Measurements from ENCODE around the gene FUS. TPM values are rescaled to one million over a fixed set of nuclear protein-coding genes. Genes with fewer than 3 reads are reported as not detected.
"Not testable (repeated sequence)": the region's sequence is repeated elsewhere in the genome, so short reads cannot be mapped to it uniquely, and the experiment has no call there.

Gene FUS
- total RNA-seq, 6 experiments from 2014 or later, result 18.7 to 69.7 (median 40.4) TPM

DNA sequence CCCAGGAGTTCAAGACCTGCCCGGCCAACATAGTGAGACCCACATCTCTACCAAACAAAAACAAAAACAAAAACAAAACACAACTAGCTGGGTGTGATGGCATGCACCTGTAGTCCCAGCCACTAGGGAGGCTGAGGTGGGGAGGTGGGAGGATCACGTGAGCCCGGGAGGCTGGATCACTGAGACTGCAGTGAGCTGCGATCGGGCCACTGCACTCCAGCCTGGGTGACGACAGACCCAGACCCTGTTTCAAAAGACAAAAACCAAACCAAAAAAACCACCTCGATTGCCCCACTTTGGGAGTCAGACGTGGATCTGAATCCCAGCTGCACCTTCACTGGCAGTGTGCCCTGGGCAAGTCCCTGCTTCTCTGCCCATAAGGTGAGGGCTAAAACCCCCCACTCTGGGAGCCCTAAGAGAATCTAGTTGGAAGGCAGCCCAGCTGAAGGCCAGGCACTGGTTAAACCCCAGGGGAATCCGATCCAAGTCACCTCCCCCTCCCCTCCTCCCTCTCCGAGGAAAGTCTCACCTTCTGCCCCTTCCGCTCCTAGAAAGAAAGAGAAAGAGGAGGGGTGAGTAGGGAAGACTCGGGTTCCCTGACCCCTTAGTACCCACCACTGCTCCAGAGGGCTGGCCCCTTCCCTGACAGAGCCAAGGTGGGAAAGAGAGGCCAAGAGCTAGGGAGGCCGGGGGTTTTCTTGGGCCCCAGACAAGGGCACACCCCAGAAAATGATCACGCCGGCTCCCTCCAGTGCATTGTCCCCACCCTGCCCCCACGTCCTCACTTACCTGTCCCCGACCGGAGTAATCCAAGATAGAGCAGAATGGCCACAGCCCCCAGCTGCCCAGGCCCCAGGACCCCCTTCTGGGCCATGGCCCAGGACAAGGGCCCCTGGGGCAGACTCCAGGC is 45.1 kb upstream of the FUS start:
- Histone ChIP-seq H3K27me3 (no peaks in the 10 kb centered on the region), H3K36me3 (peaks cover 0 to 17% (median 0%) of the 10 kb centered on the region in 4 donors), H3K9me3 (no peaks in the 10 kb centered on the region), H3K4me1 (peaks cover 0 to 2% (median 0%) of the 10 kb centered on the region in 4 donors), H3K27ac (peak overlapping the region; percentile 22 to 45 (median 29)), H3K4me3 (peak overlapping the region; percentile 31 to 62 (median 54))
- 23% methylated on average over 15 of the region's 18 CpGs for WGBS (ENCODE audit: insufficient coverage, low coverage, low lambda C conversion rate, missing lambda C conversion rate)
- intact Hi-C loops (cut with DNase I), result no loop called here
- peak; percentile 22 to 59 (median 42) for ATAC-seq
- DNase-seq, result no peak
- TF ChIP-seq POLR2A (IDR thresholded peaks at IDR 0.05), result peak; percentile 24
- TF ChIP-seq, protein P1, sequence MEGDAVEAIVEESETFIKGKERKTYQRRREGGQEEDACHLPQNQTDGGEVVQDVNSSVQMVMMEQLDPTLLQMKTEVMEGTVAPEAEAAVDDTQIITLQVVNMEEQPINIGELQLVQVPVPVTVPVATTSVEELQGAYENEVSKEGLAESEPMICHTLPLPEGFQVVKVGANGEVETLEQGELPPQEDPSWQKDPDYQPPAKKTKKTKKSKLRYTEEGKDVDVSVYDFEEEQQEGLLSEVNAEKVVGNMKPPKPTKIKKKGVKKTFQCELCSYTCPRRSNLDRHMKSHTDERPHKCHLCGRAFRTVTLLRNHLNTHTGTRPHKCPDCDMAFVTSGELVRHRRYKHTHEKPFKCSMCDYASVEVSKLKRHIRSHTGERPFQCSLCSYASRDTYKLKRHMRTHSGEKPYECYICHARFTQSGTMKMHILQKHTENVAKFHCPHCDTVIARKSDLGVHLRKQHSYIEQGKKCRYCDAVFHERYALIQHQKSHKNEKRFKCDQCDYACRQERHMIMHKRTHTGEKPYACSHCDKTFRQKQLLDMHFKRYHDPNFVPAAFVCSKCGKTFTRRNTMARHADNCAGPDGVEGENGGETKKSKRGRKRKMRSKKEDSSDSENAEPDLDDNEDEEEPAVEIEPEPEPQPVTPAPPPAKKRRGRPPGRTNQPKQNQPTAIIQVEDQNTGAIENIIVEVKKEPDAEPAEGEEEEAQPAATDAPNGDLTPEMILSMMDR (IDR thresholded peaks at IDR 0.05), result peak in 1 of 4 donors; percentile 29

DNA sequence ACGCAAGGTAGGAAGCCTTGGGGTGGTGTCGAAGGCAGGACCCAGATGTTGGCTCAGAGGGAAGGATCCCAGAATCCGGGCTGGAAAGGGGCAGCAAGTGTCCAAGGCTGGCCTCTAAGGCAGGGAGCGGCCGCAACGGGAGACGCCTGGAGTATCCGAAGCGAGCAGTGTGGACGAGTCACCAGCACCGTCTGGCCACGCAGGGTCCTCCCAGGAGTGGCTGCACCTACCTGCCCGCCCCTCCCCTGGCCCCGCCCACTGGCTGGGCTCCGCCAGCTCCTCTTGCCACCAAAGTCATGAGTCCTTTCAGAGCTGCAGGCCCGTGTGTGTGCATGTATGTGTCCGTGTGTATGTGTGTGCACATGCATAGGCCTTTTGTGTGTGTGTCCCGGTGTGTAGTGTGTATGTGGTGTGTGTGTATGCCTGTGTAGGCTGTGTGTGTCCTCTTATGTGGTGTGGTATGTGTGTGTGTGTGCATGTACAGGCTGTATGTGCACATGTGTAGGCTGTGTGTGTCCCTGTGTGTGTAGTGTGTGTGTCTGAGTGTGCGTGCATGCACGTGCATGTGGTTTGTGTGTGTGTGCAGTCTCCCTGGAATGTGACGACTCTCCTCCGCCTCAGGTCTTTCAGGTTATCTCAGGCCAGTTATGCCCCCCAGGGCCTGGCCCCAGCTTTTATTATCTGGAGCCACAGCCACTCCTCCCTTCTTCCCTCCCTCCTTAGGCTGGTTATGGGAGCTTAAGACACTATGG is 44.2 kb upstream of the FUS start, which contains the start of gene PRSS8:
Gene PRSS8 (minus strand): TSS at position 193 of the 752 bp plus-strand sequence. CDS start 229 bp downstream, outside the sequence.
- DNase-seq (peak; percentile 75 to 92 (median 84)), ATAC-seq (peak; percentile 69 to 87 (median 82))
- 46% methylated on average over 3 of the region's 22 CpGs for WGBS (ENCODE audit: insufficient coverage, low coverage, low lambda C conversion rate, missing lambda C conversion rate)
- Histone ChIP-seq H3K27ac (peak within 1 kb of the TSS; percentile 22 to 45 (median 29)), H3K4me1 (peaks cover 0 to 8% (median 3%) of the 10 kb centered on the region in 4 donors), H3K9me3 (no peaks in the 10 kb centered on the region), H3K4me3 (peak within 1 kb of the TSS; percentile 31 to 62 (median 54)), H3K27me3 (no peaks in the 10 kb centered on the region), H3K36me3 (peaks cover 0 to 11% (median 0%) of the 10 kb centered on the region in 4 donors)
- intact Hi-C loops (cut with DNase I), result no loop called here
- TF ChIP-seq, protein P1 (IDR thresholded peaks at IDR 0.05), result no peak
- TF ChIP-seq POLR2A (IDR thresholded peaks at IDR 0.05), result peak; percentile 64

DNA sequence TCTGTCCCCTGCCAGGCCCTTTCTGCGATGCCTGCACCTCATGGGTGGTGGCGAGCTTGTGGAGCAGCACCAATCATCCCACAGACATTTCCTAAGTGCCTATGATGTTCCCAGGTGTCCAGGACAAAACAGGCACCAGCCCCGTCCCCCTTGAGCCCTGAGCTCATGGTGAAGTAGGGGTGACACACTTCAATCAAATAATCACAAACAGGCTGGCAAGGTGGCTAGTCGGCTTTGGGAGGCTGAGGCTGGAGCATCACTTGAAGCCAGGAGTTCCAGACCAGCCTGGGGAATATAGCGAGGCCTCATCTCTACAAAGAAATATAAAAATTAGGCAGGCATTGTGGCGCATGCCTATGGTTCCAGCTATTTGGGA is 43.7 kb upstream of the FUS start:
- Histone ChIP-seq H3K4me1 (peaks cover 0 to 13% (median 5%) of the 10 kb centered on the region in 4 donors), H3K27ac (no peak overlapping the region), H3K9me3 (no peaks in the 10 kb centered on the region), H3K36me3 (peaks cover 0 to 7% (median 0%) of the 10 kb centered on the region in 4 donors), H3K27me3 (no peaks in the 10 kb centered on the region), H3K4me3 (no peak overlapping the region)
- TF ChIP-seq POLR2A (IDR thresholded peaks at IDR 0.05), result no peak
- TF ChIP-seq, protein P1 (IDR thresholded peaks at IDR 0.05), result no peak
- intact Hi-C loops (cut with DNase I), result no loop called here
- WGBS (ENCODE audit: insufficient coverage, low coverage, low lambda C conversion rate, missing lambda C conversion rate), result 78% methylated on average over 4 of the region's 6 CpGs
- no peak for DNase-seq
- no peak for ATAC-seq

DNA sequence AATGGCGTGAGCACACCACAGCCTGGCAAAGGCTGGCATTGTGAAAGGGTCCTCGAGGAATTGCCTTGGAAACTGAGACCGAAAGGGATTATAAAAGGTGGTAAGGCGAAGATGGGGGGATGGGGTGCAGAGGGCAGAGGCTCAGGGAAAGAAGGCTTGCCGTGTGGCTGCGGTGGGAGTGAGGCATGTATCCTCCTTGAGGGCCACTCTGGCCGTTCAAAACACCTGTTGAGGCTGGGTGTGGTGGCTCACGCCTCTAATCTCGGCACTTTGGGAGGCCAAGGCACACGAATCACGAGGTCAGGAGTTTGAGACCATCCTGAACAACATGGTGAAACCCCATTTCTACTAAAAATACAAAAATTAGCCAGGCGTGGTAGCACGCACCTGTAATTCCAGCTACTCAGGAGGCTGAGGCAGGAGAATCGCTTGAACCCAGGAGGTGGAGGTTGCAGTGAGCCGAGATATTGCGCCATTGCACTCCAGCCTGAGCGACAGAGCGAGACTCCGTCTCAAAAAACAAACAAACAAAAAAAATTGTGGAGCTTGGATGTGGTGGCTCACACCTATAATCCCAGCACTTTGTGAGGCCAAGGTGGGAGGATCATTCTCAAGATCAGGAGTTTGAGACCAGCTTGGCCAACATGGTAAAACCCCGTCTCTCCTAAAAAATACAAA is 43.0 kb upstream of the FUS start:
- H3K4me1 ChIP-seq, result peaks cover 0 to 20% (median 9%) of the 10 kb centered on the region in 4 donors
- intact Hi-C loops (cut with DNase I); H3K9me3 ChIP-seq; H3K4me3 ChIP-seq; DNase-seq; H3K27me3 ChIP-seq; ATAC-seq; H3K36me3 ChIP-seq; H3K27ac ChIP-seq: not testable (repeated sequence)
- WGBS (ENCODE audit: insufficient coverage, low coverage, low lambda C conversion rate, missing lambda C conversion rate), result 91% methylated on average over 10 of the region's 20 CpGs

Data from right lobe of liver (tissue), 6 donors.